GM18870 (cell line): Measurements from ENCODE around the gene SZRD1.
"Not testable (repeated sequence)": the region's sequence is repeated elsewhere in the genome, so short reads cannot be mapped to it uniquely, and the experiment has no call there.

Experiments
- ATAC-seq: cut with Tn5 transposase; IDR thresholded peaks from one replicate; pipeline ENCODE4 v1.9.1; 2021; ENCODE audit warnings: moderate library complexity; ENCODE audit not compliant: unreplicated experiment

The SZRD1 gene

DNA sequence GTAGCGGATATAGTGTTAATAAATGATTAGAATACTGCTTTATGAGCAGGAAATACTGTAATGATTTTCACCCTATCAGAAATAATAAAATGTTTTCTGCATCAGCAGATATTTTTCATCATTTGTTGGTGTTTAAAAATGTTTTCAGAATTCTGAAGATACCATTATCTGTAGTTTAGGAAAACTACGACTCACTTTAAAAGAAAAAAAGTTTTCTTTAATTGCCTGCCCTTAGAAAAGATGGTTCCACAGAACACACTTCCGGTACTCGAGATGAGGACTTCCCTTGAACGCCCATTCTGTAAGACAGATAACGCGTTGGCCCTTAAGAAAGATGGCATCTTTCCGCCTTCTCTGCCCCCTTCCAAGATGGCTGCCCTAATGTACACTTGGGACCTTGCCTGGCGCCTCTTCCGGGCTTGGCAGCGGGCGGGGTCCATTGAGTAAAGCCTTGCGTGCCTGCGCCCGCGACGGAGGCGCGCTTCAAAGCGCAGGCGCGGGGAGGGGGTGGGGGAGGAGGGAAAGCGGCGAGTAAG, at the start of gene SZRD1:
SZRD1 (plus strand) TSS at position 521 of the 536 bp plus-strand sequence. CDS start 16 bp downstream, outside the sequence.
- ATAC-seq: peak; percentile 55

DNA sequence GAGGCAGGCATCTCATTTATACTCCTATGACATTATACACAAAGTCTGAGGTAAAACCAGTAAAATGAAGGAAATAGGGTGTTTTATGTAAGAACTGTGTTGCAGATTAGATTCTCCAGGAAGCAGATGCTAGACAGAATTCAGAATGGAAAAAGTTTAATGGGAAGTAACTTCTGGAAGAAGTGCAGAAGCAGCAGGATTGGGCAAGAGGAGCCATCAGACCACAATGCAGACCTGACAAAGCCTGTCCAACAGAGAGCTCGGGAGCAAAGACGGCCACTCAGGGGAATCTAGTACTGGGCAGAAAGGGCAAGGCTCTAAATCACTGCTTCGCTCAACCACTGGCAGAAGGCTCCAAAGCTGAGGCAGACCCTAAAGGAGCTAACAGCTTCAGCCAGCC, 48.5 kb upstream of the SZRD1 start:
- no peak for ATAC-seq

GRCh38 chr1:16321176-16321867, 45.7 kb upstream of the SZRD1 start:
- no peak for ATAC-seq

DNA sequence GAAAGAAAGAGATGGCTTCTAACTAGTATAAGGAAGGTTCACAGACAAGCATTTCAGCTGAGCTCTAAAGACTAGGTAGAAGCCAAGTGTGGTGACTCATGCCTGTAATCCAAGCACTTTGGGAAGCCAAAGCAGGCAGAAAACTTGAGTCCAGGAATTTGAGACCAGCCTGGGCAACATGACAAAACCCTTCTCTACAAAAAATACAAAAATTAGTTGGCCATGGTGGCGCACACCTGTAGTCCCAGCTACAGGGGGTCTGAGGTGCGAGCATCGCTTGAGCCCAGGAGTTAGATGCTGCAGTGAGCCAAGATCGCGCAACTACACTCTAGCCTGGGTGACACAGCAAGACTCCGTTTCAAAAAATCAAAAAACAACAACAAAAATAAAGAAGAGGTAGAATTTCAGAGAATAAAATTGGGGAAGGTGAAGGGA, 42.6 kb upstream of the SZRD1 start:
- no peak for ATAC-seq

DNA sequence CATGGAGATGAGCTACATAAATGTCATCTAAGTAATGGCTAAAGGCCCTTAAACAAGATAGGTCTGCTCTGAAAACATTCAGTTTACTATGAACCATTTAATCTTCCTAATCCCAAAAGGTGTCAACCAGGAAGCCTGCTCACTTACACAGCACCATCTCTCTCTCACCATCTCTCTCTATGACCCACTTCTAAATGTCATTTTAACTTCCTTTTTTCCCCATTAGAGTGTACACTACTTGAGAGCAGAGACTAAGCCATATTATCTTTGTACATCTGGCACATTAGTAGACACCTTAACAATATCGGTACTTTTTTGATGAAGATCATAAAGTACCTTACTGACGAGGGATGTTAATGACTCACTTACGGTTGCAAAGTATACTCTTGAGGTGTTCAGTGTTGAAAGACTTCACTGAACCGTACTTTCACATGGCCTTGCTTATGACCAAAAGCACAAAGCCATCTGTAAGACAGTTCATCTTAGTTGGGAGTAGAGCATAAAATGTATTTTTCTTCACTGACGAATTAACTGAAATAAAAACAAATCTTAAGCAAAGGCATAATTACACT, 40.1 kb upstream of the SZRD1 start:
- ATAC-seq: no peak

DNA sequence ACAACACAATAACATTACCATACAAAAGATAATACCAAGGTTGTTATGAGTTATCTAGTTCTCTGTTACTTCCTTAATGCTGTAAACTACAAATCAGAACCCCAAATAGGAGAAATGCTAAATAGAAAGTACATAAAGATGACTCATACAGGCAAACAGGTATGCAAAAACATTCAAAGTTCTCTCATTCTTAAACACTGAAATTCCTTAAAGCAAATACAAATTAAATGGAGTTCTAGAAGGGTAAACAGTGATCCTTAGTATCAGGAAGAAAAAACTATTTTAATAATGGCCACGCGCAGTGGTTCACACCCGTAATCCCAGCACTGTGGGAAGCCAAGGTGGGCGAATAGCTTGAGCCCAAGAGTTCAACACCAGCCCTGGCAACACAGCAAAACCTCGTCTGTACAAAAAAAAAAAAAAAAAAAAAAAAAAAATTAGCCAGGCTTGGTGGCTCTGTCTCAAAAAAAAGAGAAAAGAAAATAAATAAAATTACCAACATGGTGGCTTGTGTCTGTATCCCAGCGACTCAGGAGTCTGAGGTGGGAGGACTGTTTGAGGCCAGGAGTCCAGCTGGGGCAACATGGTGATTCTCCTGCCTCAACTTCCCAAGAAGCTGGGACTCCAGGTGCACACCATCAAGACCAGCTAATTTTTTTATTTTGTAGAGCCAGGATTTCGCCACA, 32.2 kb upstream of the SZRD1 start:
- no peak for ATAC-seq

DNA sequence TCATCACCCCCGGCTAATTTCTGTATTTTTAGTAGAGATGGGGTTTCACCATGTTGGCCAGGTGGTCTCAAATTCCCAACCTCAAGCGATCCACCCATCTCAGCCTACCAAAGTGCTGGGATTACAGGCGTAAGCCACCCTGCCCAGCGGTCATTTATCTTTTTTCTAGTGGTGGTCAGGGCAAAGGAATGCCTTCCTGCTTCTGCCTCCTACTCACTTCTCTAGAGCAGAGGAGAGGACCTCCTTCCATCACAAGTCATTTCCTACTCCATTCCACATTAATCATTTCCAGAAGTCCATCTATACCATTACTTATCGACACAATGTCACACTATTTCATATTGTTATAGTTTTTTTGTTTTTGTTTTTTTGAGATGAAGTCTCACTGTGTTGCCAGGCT, 28.1 kb upstream of the SZRD1 start:
- ATAC-seq: no peak

DNA sequence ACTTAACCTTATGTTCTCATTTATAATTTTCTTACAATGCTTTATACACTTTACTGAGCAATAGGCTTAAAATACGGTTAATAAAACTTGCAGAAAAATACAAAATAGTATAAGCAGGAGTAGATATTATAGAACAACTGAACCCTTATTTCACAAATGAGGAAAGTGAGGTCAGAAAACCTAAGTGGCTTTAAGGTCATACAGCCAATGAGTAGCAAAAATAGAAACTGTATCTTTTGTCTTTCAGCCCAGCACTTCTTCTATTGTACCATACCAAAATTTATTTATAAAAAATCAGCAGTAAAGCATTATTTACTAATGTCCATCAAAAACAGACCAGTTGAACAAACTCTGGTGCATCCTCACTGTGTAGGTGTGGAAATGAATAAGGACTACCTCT, 26.4 kb upstream of the SZRD1 start:
- ATAC-seq: no peak

DNA sequence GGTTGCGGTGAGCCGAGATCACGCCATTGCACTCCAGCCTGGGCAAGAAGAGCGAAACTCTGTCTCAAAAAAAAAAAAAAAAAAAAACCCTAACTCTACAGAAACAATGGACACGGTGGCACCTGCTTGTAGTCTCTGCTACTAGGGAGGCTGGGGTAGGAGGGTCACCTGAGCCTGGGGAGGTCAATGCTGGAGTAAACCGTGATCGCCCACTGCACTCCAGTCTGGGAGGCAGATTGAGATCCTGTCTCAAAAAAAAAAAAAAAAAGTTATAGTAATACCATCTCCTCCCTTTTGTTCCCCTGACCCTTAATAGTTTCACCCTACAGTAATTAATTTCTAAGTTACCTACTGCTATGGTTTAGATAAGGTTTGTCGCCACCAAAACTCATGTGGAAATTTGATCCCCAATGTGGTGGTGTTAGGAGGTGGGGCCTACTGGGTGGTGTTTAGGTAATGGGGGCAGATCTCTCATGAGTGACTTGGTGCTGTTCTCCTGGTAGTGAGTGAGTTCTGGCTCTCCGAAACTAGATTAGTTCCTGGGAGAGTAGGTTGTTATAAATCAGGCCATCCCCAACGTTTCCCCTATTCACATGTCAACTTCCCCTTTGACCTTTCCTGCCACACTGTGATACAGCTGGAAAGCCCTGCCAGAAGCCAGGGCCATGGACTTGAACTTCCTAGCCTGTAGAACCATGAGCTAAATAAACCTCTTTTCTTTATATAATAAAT, 24.5 kb upstream of the SZRD1 start:
- no peak for ATAC-seq

DNA sequence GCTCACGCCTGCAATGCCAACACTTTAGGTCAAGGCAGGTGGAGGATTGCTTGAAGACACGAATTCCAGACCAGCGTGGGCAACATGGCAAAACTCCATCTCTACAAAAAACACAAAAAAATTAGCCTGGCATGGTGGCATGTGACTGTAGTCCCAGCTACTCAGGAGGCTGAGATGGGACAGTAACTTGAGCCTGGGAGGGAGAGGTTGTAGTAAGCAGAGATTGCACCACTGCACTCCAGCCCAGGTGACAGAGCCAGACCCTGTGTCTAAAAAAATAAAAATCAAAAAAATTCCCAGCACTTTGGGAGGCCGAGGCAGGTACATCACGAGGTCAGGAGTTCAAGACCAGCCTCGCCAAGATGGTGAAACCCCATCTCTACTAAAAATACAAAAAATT, 23.8 kb upstream of the SZRD1 start:
- ATAC-seq: not testable (repeated sequence)

DNA sequence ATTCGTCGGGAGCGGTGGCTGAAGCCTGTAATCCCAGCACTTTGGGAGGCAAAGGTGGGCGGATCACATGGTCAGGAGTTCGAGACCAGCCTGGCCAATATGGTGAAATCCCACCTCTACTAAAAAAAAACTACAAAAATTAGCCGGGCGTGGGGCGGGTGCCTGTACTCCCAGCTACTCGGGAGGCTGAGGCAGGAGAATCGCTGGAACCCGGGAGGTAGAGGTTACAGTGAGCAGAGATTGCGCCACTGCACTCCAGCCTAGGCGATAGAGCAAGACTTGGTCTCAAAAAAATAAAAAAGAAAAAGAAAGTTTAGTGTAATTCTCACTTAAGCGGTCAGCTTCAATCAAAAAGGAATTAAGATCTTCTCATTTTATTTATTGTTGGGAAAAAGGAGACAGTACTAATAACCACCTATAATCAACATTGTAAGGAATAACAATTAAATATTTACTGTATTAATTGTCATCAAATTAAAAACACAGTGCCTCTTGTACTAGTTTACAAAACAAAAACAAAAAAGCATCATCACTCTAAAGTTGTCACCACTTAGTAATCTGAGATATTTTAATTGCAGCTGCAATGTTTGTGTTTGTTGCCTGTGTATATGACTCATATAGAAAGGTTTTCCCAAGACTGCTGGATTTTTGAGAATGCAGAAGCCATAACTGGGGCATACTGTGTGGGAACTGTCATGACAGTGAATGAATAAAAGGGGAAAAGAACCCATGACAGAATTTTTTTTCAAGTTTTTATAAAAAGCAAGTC, 18.4 kb upstream of the SZRD1 start:
- no peak for ATAC-seq

- ATAC-seq: no peak
Observed at GRCh38 chr1:16349847-16350406, 17.1 kb upstream of the SZRD1 start.

- no peak for ATAC-seq
Observed at GRCh38 chr1:16351456-16351993, 15.5 kb upstream of the SZRD1 start.

- peak; percentile 64 for ATAC-seq
Observed at GRCh38 chr1:16351994-16352841, 14.8 kb upstream of the SZRD1 start, which contains the start of gene FBXO42. Gene FBXO42 (minus strand): TSS chr1:16352480. CDS start chr1:16315418, 37,062 bp downstream.

DNA sequence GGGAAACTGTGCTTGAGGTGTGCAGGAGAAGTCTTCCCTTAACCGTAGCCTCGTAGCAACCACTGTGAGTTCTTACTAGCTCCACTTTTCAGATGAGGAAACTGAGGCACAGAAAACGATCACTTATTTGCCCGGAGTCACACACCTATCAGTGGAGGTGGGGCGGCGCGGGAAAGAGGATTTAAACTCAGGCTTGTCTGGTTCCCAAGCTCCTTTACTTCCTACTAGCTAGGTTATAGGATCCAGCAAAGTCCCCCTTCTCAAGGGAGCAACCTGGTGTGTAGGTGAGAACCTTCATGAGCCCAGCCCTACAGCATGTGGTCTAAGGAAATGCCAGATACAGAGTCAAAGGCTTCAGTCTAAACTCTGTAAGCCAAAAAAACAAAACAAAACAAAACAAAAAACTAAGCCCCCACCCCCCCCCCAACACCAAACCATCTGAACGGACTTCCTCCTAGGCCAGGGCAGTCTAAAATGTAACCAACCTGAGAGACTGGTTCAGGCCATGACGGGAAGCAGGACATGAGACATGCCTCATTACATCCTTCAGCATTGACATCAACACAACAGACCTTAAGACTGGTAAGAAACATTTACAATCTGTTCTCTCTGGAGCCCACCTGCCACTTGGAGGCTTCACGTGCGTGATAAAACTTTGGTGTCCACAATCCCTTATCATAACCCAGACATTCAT, 14.1 kb upstream of the SZRD1 start:
- no peak for ATAC-seq

- no peak for ATAC-seq
Observed at GRCh38 chr1:16354619-16355018, 12.4 kb upstream of the SZRD1 start.

DNA sequence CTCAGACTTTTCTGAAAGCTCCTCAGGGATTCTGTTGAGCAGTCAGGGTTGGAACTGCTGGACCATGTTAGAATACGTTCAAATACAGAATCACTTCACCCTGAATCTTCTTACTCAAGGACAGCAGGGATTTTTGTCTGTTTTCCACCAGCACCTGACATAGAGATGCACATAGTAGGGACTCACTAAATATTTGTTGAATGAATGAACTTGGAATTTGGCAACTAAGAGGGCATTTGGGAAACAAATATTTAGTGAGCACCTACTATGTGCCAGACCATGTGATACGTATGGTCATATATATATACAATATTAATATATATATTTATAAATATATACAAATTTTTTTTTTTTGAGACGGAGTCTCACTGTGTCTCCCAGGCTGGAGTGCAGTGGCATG, 10.2 kb upstream of the SZRD1 start:
- ATAC-seq: no peak

DNA sequence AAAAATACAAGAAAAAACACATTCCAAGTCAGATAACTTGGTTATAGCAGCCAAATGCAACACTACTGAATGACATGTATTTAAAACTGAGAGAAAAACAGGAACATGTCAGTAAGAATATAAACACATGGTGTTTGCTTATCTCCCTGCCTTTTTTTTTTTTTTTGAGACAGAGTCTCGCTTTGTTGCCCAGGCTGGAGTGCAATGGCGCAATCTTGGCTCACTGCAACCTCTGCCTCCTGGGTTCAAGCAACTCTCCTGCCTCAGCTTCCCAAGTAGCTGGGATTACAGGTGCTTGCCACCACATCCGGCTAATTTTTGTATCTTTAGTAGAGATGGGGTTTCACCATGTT, 1.9 kb upstream of the SZRD1 start:
- not testable (repeated sequence) for ATAC-seq
